HEK293 (cell line): ENCODE measurements around the gene HOXC10.

ENCODE experiments used
- CTCF ChIA-PET: fragments of 350-600 bp; formaldehyde crosslinking; extraction: SDS; loops from one replicate; lab custom pipeline; 2021; ENCODE audit warnings: antibody characterized with exemption; lab: Yijun Ruan, JAX
- POLR2A ChIA-PET: fragments of 300-600 bp; formaldehyde crosslinking; extraction: SDS; loops from one replicate; lab custom pipeline; 2020; ENCODE audit warnings: antibody characterized with exemption, inconsistent platforms; lab: Yijun Ruan, JAX
- H3K27ac ChIP-seq: fragments of 200-500 bp; sonication (Bioruptor generic); 2 replicates; pipeline ENCODE4 v1.5.1; 2014; ENCODE audit warnings: low read depth, low read length, control low read depth, inconsistent platforms; ENCODE audit errors: extremely low read depth
- H3K36me3 ChIP-seq, 2 experiments: fragments of 200-500 bp in 1 of 2; sonication (Bioruptor generic) in 1 of 2; 1 replicate in 1 of 2; 2 replicates in 1 of 2; pipeline ENCODE4 v1.5.1; 2014 to 2017; ENCODE audit warnings: inconsistent platforms in 2 of 2, low read length in 2 of 2; ENCODE audit not compliant: control insufficient read depth in 2 of 2, insufficient read depth in 1 of 2
- H3K4me1 ChIP-seq: fragments of 200-500 bp; sonication (Bioruptor generic); 2 replicates; pipeline ENCODE4 v1.5.1; 2014; ENCODE audit warnings: mild to moderate bottlenecking, low read length, inconsistent platforms; ENCODE audit not compliant: control insufficient read depth, insufficient read depth
- H3K4me3 ChIP-seq: 2 replicates; pipeline ENCODE4 v1.5.1; 2011; ENCODE audit warnings: low read depth, mild to moderate bottlenecking, control low read depth, low read length, moderate library complexity
- H3K9me3 ChIP-seq: fragments of 200-500 bp; sonication (Bioruptor generic); 2 replicates; pipeline ENCODE4 v1.5.1; 2014; ENCODE audit warnings: low read depth, low read length, inconsistent platforms; ENCODE audit not compliant: control insufficient read depth, insufficient read depth
- IKZF3 ChIP-seq: fragments of 450-650 bp; IDR thresholded peaks from 2 replicates; pipeline ENCODE4 v1.5.0; 2018; ENCODE audit warnings: missing biosample characterization, mild to moderate bottlenecking, missing genetic modification characterization, moderate library complexity
- KLF1 ChIP-seq: fragments of 450-650 bp; formaldehyde crosslinking; IDR thresholded peaks from 2 replicates; pipeline ENCODE4 v1.5.1; 2016; ENCODE audit warnings: missing biosample characterization, missing genetic modification characterization
- RBAK ChIP-seq: fragments of 450-650 bp; formaldehyde crosslinking; IDR thresholded peaks from 2 replicates; pipeline ENCODE4 v1.5.1; 2016; ENCODE audit warnings: missing biosample characterization, missing genetic modification characterization
- SP7 ChIP-seq: fragments of 450-650 bp; formaldehyde crosslinking; IDR thresholded peaks from 2 replicates; pipeline ENCODE4 v1.5.1; 2016; ENCODE audit warnings: missing biosample characterization, missing genetic modification characterization
- YY1 ChIP-seq: fragments of 450-650 bp; formaldehyde crosslinking; IDR thresholded peaks from 2 replicates; pipeline ENCODE4 v1.5.1; 2018; ENCODE audit warnings: missing biosample characterization, missing genetic modification characterization
- YY2 ChIP-seq: fragments of 450-650 bp; formaldehyde crosslinking; IDR thresholded peaks from 2 replicates; pipeline ENCODE4 v1.5.1; 2016; ENCODE audit warnings: missing biosample characterization, missing genetic modification characterization
- ZBTB17 ChIP-seq: fragments of 450-650 bp; formaldehyde crosslinking; IDR thresholded peaks from 2 replicates; pipeline ENCODE4 v1.5.1; 2016; ENCODE audit warnings: missing biosample characterization, missing genetic modification characterization
- ZBTB8A ChIP-seq: fragments of 450-650 bp; formaldehyde crosslinking; IDR thresholded peaks from 2 replicates; pipeline ENCODE4 v1.5.1; 2016; ENCODE audit warnings: missing biosample characterization, missing genetic modification characterization
- ZEB2 ChIP-seq: fragments of 450-650 bp; formaldehyde crosslinking; IDR thresholded peaks from 2 replicates; pipeline ENCODE4 v1.5.1; 2016; ENCODE audit warnings: missing biosample characterization, missing genetic modification characterization
- ZNF169 ChIP-seq: fragments of 450-650 bp; formaldehyde crosslinking; IDR thresholded peaks from 2 replicates; pipeline ENCODE4 v1.5.1; 2016; ENCODE audit warnings: missing biosample characterization, missing genetic modification characterization
- ZNF335 ChIP-seq: fragments of 450-650 bp; formaldehyde crosslinking; conservative IDR thresholded peaks from 2 replicates; pipeline ENCODE4 v1.5.1; 2016; ENCODE audit warnings: missing biosample characterization, missing genetic modification characterization
- ZNF473 ChIP-seq: fragments of 450-650 bp; formaldehyde crosslinking; IDR thresholded peaks from 2 replicates; pipeline ENCODE4 v1.5.1; 2017; ENCODE audit warnings: missing biosample characterization, missing genetic modification characterization
- ZNF510 ChIP-seq: fragments of 450-650 bp; formaldehyde crosslinking; IDR thresholded peaks from 2 replicates; pipeline ENCODE4 v1.5.1; 2018; ENCODE audit warnings: mild to moderate bottlenecking, missing genetic modification characterization, missing biosample characterization; ENCODE audit not compliant: insufficient replicate concordance
- ZNF596 ChIP-seq: fragments of 450-650 bp; IDR thresholded peaks from 2 replicates; pipeline ENCODE4 v1.5.0; 2018; ENCODE audit warnings: missing biosample characterization, mild to moderate bottlenecking, missing genetic modification characterization, moderate library complexity
- ZNF600 ChIP-seq: fragments of 450-650 bp; formaldehyde crosslinking; IDR thresholded peaks from 2 replicates; pipeline ENCODE4 v1.5.1; 2016; ENCODE audit warnings: missing biosample characterization, missing genetic modification characterization
- ZNF747 ChIP-seq: fragments of 450-650 bp; formaldehyde crosslinking; IDR thresholded peaks from 2 replicates; pipeline ENCODE4 v1.5.1; 2016; ENCODE audit warnings: missing biosample characterization, missing genetic modification characterization
- ZSCAN30 ChIP-seq: fragments of 450-650 bp; IDR thresholded peaks from 2 replicates; pipeline ENCODE4 v1.5.1; 2018; ENCODE audit warnings: missing biosample characterization, mild to moderate bottlenecking, missing genetic modification characterization, moderate library complexity
- TF ChIP-seq, protein P1 (sequence below): fragments of 450-650 bp; formaldehyde crosslinking; IDR thresholded peaks from 2 replicates; pipeline ENCODE4 v1.5.1; 2016; ENCODE audit warnings: missing biosample characterization, missing genetic modification characterization
- TF ChIP-seq, protein P2 (sequence below): fragments of 450-650 bp; formaldehyde crosslinking; IDR thresholded peaks from 2 replicates; pipeline ENCODE4 v1.5.1; 2017; ENCODE audit warnings: missing biosample characterization, mild to moderate bottlenecking, missing genetic modification characterization, moderate library complexity
- TF ChIP-seq, protein P3 (sequence below): fragments of 450-650 bp; formaldehyde crosslinking; IDR thresholded peaks from 2 replicates; pipeline ENCODE4 v1.5.1; 2017; ENCODE audit warnings: missing biosample characterization, missing genetic modification characterization
- TF ChIP-seq, protein P4 (sequence below): fragments of 450-650 bp; formaldehyde crosslinking; IDR thresholded peaks from 2 replicates; pipeline ENCODE4 v1.5.1; 2016; ENCODE audit warnings: missing biosample characterization, missing genetic modification characterization
- TF ChIP-seq, protein P5 (sequence below): fragments of 450-650 bp; formaldehyde crosslinking; IDR thresholded peaks from 2 replicates; pipeline ENCODE4 v1.5.1; 2017; ENCODE audit warnings: missing biosample characterization, missing genetic modification characterization
- TF ChIP-seq, protein P6 (sequence below): fragments of 450-650 bp; formaldehyde crosslinking; IDR thresholded peaks from 2 replicates; pipeline ENCODE4 v1.5.1; 2017; ENCODE audit warnings: missing biosample characterization, missing genetic modification characterization

Gene HOXC10

DNA sequence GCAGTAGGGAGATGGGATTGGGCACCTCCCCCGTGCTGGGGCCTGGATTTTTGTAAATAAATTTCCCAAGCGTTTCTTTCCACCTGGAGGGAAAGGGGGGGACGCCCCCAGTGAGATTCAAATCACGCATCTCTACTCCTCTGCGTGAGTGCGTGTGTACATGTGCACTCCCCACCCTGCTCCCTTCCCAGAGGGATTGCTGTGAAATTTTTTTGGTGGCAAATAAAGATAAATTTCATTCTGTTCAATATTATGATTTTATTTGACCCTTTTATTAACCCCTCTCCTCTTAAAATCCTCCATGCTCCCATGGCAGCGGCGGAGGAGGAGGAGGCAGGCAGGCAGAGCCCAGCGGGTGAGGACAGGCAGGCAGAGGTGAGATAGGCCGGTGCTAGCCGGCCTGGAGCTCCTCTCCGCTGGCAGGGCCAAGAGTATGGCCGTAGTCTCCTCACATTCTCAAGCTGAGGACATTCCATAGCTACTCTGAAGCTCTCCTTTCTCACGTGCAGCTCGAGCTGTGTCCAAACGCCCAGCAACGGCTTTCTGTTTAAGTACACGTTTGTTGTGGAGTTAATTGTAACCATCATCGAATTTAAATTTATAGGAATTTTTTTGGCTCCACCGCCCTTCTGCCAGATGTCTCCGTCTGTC lies 8.6 kb upstream of the HOXC10 start:
- Histone ChIP-seq H3K36me3 (no peaks in the 10 kb centered on the region), H3K9me3 (no peaks in the 10 kb centered on the region), H3K27ac (peak overlapping the region; percentile 64; the same call in 1 of the 2 replicates), H3K4me1 (peaks cover 54% of the 10 kb centered on the region), H3K4me3 (no peak overlapping the region)
- POLR2A ChIA-PET, result interaction anchor here (0.6 to 0.9 kb wide), 3 partner anchors 9 to 19 kb away, joined by 3 to 4 read pairs (median 4); no protein-coding TSS in a partner anchor
- 0 out of 2 replicates have a peak, but pooled peaks have one; percentile 17 for TF ChIP-seq IKZF3 (tag by site-specific recombination)
- TF ChIP-seq RBAK (tag by site-specific recombination), result no peak
- TF ChIP-seq, protein P1, sequence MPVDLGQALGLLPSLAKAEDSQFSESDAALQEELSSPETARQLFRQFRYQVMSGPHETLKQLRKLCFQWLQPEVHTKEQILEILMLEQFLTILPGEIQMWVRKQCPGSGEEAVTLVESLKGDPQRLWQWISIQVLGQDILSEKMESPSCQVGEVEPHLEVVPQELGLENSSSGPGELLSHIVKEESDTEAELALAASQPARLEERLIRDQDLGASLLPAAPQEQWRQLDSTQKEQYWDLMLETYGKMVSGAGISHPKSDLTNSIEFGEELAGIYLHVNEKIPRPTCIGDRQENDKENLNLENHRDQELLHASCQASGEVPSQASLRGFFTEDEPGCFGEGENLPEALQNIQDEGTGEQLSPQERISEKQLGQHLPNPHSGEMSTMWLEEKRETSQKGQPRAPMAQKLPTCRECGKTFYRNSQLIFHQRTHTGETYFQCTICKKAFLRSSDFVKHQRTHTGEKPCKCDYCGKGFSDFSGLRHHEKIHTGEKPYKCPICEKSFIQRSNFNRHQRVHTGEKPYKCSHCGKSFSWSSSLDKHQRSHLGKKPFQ (tag by site-specific recombination), result 0 out of 2 replicates have a peak, but pooled peaks have one; percentile 8
- TF ChIP-seq ZBTB8A (tag by site-specific recombination), result 0 out of 2 replicates have a peak, but pooled peaks have one; percentile 29
- TF ChIP-seq ZNF335 (tag by site-specific recombination), result peak; percentile 67
- TF ChIP-seq ZNF510, result no peak
- TF ChIP-seq, protein P2, sequence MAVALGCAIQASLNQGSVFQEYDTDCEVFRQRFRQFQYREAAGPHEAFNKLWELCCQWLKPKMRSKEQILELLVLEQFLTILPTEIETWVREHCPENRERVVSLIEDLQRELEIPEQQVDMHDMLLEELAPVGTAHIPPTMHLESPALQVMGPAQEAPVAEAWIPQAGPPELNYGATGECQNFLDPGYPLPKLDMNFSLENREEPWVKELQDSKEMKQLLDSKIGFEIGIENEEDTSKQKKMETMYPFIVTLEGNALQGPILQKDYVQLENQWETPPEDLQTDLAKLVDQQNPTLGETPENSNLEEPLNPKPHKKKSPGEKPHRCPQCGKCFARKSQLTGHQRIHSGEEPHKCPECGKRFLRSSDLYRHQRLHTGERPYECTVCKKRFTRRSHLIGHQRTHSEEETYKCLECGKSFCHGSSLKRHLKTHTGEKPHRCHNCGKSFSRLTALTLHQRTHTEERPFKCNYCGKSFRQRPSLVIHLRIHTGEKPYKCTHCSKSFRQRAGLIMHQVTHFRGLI, result 0 out of 2 replicates have a peak, but pooled peaks have one; percentile 23
- TF ChIP-seq YY1 (tag by site-specific recombination), result 0 out of 2 replicates have a peak, but pooled peaks have one; percentile 39
- TF ChIP-seq ZNF600 (tag by site-specific recombination), result peak; percentile 76
- TF ChIP-seq, protein P3, sequence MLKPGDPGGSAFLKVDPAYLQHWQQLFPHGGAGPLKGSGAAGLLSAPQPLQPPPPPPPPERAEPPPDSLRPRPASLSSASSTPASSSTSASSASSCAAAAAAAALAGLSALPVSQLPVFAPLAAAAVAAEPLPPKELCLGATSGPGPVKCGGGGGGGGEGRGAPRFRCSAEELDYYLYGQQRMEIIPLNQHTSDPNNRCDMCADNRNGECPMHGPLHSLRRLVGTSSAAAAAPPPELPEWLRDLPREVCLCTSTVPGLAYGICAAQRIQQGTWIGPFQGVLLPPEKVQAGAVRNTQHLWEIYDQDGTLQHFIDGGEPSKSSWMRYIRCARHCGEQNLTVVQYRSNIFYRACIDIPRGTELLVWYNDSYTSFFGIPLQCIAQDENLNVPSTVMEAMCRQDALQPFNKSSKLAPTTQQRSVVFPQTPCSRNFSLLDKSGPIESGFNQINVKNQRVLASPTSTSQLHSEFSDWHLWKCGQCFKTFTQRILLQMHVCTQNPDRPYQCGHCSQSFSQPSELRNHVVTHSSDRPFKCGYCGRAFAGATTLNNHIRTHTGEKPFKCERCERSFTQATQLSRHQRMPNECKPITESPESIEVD (tag by site-specific recombination), result peak; percentile 66
- no peak for TF ChIP-seq YY2 (tag by site-specific recombination)
- TF ChIP-seq SP7, result peak; percentile 59; the same call in 1 of the 2 replicates
- TF ChIP-seq KLF1 (tag by site-specific recombination), result peak; percentile 55; the same call in 1 of the 2 replicates
- TF ChIP-seq ZNF747, result no peak
- peak; percentile 40; the same call in 1 of the 2 replicates for TF ChIP-seq ZEB2 (tag by site-specific recombination)
- TF ChIP-seq, protein P4, sequence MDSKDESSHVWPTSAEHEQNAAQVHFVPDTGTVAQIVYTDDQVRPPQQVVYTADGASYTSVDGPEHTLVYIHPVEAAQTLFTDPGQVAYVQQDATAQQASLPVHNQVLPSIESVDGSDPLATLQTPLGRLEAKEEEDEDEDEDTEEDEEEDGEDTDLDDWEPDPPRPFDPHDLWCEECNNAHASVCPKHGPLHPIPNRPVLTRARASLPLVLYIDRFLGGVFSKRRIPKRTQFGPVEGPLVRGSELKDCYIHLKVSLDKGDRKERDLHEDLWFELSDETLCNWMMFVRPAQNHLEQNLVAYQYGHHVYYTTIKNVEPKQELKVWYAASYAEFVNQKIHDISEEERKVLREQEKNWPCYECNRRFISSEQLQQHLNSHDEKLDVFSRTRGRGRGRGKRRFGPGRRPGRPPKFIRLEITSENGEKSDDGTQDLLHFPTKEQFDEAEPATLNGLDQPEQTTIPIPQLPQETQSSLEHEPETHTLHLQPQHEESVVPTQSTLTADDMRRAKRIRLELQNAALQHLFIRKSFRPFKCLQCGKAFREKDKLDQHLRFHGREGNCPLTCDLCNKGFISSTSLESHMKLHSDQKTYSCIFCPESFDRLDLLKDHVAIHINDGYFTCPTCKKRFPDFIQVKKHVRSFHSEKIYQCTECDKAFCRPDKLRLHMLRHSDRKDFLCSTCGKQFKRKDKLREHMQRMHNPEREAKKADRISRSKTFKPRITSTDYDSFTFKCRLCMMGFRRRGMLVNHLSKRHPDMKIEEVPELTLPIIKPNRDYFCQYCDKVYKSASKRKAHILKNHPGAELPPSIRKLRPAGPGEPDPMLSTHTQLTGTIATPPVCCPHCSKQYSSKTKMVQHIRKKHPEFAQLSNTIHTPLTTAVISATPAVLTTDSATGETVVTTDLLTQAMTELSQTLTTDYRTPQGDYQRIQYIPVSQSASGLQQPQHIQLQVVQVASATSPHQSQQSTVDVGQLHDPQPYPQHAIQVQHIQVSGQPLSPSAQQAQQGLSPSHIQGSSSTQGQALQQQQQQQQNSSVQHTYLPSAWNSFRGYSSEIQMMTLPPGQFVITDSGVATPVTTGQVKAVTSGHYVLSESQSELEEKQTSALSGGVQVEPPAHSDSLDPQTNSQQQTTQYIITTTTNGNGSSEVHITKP (tag by site-specific recombination), result peak; percentile 92
- TF ChIP-seq, protein P5, sequence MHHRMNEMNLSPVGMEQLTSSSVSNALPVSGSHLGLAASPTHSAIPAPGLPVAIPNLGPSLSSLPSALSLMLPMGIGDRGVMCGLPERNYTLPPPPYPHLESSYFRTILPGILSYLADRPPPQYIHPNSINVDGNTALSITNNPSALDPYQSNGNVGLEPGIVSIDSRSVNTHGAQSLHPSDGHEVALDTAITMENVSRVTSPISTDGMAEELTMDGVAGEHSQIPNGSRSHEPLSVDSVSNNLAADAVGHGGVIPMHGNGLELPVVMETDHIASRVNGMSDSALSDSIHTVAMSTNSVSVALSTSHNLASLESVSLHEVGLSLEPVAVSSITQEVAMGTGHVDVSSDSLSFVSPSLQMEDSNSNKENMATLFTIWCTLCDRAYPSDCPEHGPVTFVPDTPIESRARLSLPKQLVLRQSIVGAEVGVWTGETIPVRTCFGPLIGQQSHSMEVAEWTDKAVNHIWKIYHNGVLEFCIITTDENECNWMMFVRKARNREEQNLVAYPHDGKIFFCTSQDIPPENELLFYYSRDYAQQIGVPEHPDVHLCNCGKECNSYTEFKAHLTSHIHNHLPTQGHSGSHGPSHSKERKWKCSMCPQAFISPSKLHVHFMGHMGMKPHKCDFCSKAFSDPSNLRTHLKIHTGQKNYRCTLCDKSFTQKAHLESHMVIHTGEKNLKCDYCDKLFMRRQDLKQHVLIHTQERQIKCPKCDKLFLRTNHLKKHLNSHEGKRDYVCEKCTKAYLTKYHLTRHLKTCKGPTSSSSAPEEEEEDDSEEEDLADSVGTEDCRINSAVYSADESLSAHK (tag by site-specific recombination), result 0 out of 2 replicates have a peak, but pooled peaks have one; percentile 19
- no peak for TF ChIP-seq ZNF473 (tag by site-specific recombination)
- TF ChIP-seq ZNF596, result no peak
- TF ChIP-seq ZNF169 (tag by site-specific recombination), result no peak
- TF ChIP-seq ZBTB17 (tag by site-specific recombination), result peak; percentile 45; the same call in 1 of the 2 replicates
- TF ChIP-seq, protein P6, sequence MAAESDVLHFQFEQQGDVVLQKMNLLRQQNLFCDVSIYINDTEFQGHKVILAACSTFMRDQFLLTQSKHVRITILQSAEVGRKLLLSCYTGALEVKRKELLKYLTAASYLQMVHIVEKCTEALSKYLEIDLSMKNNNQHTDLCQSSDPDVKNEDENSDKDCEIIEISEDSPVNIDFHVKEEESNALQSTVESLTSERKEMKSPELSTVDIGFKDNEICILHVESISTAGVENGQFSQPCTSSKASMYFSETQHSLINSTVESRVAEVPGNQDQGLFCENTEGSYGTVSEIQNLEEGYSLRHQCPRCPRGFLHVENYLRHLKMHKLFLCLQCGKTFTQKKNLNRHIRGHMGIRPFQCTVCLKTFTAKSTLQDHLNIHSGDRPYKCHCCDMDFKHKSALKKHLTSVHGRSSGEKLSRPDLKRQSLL (tag by site-specific recombination), result 0 out of 2 replicates have a peak, but pooled peaks have one; percentile 32
- peak; percentile 88; the same call in 1 of the 2 replicates for TF ChIP-seq ZSCAN30
- CTCF ChIA-PET, result interaction anchor here (0.5 to 0.8 kb wide), 4 partner anchors 99 to 643 kb away, joined by 3 to 5 read pairs (median 3); no protein-coding TSS in a partner anchor
